Thyroid gland (tissue), 4 donors: ENCODE results near the gene RNF151.

ENCODE experiments used
- CTCF ChIP-seq, 6 experiments: fragments of 200-600 bp in 3 of 6; fragments of 450-650 bp in 3 of 6; sonication (generic) in 3 of 6; IDR thresholded peaks; one replicate each; pipeline ENCODE4 v1.5.1; 2016 to 2019; ENCODE audit warnings: antibody characterized with exemption in 6 of 6, mild to moderate bottlenecking in 2 of 6, inconsistent platforms in 1 of 6, moderate library complexity in 1 of 6
- POLR2A ChIP-seq, 2 donors: fragments of 450-650 bp; IDR thresholded peaks; one replicate each; pipeline ENCODE4 v1.6.1; 2017; ENCODE audit warnings: antibody characterized with exemption in 2 of 2, mild to moderate bottlenecking in 2 of 2, moderate library complexity in 1 of 2

GRCh38 chr16:1933097-1933661 lies 33.5 kb upstream of the RNF151 start:
- TF ChIP-seq CTCF (IDR thresholded peaks at IDR 0.05) (no peak), POLR2A (IDR thresholded peaks at IDR 0.05) (no peak)
